ENCODE results near the gene EVI5L. TPM values are rescaled to one million over a fixed set of nuclear protein-coding genes. Genes with fewer than 3 reads are reported as not detected.

EVI5L gene
- total and polyA plus RNA-seq, 2 of the 8 experiments (the other 6 are each of a cell fraction or from before 2014, with no cell fraction given) = 7.2 to 11.0 TPM

GRCh38 chr19:7788178-7788932 lies 41.7 kb upstream of the EVI5L start (continued):
- TF ChIP-seq, protein P1, sequence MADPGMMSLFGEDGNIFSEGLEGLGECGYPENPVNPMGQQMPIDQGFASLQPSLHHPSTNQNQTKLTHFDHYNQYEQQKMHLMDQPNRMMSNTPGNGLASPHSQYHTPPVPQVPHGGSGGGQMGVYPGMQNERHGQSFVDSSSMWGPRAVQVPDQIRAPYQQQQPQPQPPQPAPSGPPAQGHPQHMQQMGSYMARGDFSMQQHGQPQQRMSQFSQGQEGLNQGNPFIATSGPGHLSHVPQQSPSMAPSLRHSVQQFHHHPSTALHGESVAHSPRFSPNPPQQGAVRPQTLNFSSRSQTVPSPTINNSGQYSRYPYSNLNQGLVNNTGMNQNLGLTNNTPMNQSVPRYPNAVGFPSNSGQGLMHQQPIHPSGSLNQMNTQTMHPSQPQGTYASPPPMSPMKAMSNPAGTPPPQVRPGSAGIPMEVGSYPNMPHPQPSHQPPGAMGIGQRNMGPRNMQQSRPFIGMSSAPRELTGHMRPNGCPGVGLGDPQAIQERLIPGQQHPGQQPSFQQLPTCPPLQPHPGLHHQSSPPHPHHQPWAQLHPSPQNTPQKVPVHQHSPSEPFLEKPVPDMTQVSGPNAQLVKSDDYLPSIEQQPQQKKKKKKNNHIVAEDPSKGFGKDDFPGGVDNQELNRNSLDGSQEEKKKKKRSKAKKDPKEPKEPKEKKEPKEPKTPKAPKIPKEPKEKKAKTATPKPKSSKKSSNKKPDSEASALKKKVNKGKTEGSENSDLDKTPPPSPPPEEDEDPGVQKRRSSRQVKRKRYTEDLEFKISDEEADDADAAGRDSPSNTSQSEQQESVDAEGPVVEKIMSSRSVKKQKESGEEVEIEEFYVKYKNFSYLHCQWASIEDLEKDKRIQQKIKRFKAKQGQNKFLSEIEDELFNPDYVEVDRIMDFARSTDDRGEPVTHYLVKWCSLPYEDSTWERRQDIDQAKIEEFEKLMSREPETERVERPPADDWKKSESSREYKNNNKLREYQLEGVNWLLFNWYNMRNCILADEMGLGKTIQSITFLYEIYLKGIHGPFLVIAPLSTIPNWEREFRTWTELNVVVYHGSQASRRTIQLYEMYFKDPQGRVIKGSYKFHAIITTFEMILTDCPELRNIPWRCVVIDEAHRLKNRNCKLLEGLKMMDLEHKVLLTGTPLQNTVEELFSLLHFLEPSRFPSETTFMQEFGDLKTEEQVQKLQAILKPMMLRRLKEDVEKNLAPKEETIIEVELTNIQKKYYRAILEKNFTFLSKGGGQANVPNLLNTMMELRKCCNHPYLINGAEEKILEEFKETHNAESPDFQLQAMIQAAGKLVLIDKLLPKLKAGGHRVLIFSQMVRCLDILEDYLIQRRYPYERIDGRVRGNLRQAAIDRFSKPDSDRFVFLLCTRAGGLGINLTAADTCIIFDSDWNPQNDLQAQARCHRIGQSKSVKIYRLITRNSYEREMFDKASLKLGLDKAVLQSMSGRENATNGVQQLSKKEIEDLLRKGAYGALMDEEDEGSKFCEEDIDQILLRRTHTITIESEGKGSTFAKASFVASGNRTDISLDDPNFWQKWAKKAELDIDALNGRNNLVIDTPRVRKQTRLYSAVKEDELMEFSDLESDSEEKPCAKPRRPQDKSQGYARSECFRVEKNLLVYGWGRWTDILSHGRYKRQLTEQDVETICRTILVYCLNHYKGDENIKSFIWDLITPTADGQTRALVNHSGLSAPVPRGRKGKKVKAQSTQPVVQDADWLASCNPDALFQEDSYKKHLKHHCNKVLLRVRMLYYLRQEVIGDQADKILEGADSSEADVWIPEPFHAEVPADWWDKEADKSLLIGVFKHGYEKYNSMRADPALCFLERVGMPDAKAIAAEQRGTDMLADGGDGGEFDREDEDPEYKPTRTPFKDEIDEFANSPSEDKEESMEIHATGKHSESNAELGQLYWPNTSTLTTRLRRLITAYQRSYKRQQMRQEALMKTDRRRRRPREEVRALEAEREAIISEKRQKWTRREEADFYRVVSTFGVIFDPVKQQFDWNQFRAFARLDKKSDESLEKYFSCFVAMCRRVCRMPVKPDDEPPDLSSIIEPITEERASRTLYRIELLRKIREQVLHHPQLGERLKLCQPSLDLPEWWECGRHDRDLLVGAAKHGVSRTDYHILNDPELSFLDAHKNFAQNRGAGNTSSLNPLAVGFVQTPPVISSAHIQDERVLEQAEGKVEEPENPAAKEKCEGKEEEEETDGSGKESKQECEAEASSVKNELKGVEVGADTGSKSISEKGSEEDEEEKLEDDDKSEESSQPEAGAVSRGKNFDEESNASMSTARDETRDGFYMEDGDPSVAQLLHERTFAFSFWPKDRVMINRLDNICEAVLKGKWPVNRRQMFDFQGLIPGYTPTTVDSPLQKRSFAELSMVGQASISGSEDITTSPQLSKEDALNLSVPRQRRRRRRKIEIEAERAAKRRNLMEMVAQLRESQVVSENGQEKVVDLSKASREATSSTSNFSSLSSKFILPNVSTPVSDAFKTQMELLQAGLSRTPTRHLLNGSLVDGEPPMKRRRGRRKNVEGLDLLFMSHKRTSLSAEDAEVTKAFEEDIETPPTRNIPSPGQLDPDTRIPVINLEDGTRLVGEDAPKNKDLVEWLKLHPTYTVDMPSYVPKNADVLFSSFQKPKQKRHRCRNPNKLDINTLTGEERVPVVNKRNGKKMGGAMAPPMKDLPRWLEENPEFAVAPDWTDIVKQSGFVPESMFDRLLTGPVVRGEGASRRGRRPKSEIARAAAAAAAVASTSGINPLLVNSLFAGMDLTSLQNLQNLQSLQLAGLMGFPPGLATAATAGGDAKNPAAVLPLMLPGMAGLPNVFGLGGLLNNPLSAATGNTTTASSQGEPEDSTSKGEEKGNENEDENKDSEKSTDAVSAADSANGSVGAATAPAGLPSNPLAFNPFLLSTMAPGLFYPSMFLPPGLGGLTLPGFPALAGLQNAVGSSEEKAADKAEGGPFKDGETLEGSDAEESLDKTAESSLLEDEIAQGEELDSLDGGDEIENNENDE (IDR thresholded peaks at IDR 0.05; ENCODE audit: insufficient replicate concordance, low read length) = no peak
- no peak for TF ChIP-seq TAF7 (optimal IDR thresholded peaks at IDR 0.05; ENCODE audit: borderline replicate concordance, low read depth, low read length)
